ENCODE data around the gene SHE.

DNA sequence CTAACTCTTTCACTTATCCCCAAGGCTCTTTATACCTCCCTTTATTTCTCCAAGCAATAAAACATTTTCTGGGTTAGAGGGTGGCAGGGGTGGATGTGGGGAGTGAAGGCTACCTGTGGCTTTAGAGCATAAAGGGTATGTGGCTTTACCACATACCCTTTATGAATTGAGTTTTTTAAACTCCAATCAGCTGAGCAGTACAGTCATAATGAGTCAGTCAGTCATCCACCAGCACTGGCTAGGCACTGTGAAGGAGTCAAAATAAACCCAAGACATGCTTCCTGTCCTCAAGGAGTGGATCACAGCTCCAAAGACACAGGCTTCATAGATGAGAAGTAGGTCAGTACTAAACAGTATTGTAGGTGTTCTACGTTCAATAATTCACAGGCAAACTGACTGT, 2.8 kb downstream of the SHE start:
- TF ChIP-seq, protein P1, sequence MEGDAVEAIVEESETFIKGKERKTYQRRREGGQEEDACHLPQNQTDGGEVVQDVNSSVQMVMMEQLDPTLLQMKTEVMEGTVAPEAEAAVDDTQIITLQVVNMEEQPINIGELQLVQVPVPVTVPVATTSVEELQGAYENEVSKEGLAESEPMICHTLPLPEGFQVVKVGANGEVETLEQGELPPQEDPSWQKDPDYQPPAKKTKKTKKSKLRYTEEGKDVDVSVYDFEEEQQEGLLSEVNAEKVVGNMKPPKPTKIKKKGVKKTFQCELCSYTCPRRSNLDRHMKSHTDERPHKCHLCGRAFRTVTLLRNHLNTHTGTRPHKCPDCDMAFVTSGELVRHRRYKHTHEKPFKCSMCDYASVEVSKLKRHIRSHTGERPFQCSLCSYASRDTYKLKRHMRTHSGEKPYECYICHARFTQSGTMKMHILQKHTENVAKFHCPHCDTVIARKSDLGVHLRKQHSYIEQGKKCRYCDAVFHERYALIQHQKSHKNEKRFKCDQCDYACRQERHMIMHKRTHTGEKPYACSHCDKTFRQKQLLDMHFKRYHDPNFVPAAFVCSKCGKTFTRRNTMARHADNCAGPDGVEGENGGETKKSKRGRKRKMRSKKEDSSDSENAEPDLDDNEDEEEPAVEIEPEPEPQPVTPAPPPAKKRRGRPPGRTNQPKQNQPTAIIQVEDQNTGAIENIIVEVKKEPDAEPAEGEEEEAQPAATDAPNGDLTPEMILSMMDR (IDR thresholded peaks at IDR 0.05): no peak
- no peak for TF ChIP-seq POLR2A (IDR thresholded peaks at IDR 0.05)

All from body of pancreas (tissue), 4 donors.